Activated CD4-positive, alpha-beta T cell treated with anti-CD3 and anti-CD28 coated beads, Interleukin-2, amount 50 U/mL, for 48 hours (primary cell): ENCODE measurements around the gene HAAO.
A peak's percentile ranks its signal among the peaks of the same experiment; 100 is the strongest.
"Not testable (repeated sequence)": the region's sequence is repeated elsewhere in the genome, so short reads cannot be mapped to it uniquely, and the experiment has no call there.

Experiments
- DNase-seq, 2 experiments: peaks; one replicate each; pipeline ENCODE4 v3.0.0-alpha.2; 2020

Gene HAAO

DNA sequence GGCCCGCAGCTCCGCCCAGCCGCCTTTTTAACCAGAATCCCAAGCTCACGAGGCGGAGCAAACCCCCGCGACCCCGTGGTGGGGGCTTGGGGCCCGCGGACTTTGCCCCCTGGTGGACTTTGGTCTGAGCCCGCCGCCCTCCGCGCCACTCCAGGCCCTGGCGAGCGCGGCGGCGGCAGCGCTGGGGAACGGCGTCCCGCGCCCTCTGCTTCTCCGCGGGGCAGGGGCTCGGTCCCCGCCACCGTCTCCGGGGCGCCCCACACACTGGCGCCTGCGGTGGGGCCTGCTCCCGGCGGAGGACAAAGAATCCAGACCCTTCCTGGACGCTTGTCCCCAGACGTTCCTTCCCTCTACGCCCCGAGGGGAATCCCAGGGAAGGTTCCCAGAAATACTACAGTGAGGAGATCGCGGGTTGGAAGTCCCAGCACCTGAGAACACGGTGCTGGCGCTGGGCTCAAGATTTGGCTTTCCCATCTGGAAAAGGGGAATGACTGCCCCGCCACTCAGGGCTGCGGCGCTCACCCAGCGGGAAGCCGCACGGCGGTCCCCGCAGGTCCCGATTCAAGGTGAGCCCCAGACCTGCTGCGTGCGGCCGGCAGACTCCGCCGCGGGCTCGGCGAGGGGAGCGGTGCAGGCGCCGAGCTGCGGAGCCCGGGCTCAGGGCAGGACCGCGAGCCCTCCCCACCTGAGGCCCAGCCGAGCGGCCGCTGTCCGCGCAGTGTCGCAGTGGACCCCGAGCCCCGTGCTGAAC lies at the start of gene HAAO:
TSS of gene HAAO (minus strand) at position 1 of the 751 bp plus-strand sequence. CDS start 47 bp downstream, outside the sequence.
- DNase-seq = no peak

- no peak for DNase-seq
Measured at GRCh38 chr2:42841344-42841743, 49.0 kb upstream of the HAAO start.

GRCh38 chr2:42840760-42841159 lies 48.4 kb upstream of the HAAO start:
- no peak for DNase-seq

- no peak for DNase-seq
Measured at GRCh38 chr2:42839809-42840501, 47.6 kb upstream of the HAAO start.

DNA sequence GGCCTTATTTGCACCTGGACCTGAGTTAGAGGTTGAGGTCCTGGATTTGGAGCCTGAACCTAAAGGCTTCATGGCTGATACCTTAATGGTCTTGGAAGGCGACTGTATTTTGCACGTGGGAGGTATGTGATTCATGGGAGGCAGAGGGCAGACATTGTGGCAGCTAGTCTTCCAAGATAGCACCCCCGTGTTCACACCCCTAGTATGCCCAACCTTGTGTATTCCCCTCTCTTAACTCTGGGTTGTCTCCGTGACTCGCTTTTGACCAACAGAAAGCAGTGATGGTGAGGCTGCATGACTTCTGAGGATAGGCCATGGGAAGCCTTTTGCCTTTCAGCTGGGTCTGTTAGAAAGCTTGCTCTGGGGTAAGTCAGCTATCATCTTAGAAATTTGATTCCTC lies 45.8 kb upstream of the HAAO start:
- DNase-seq = no peak

- DNase-seq = no peak
Measured at GRCh38 chr2:42835577-42836371, 43.4 kb upstream of the HAAO start.

GRCh38 chr2:42834161-42834560 lies 41.8 kb upstream of the HAAO start:
- no peak for DNase-seq

- no peak for DNase-seq
Measured at GRCh38 chr2:42832289-42832634, 39.9 kb upstream of the HAAO start.

DNA sequence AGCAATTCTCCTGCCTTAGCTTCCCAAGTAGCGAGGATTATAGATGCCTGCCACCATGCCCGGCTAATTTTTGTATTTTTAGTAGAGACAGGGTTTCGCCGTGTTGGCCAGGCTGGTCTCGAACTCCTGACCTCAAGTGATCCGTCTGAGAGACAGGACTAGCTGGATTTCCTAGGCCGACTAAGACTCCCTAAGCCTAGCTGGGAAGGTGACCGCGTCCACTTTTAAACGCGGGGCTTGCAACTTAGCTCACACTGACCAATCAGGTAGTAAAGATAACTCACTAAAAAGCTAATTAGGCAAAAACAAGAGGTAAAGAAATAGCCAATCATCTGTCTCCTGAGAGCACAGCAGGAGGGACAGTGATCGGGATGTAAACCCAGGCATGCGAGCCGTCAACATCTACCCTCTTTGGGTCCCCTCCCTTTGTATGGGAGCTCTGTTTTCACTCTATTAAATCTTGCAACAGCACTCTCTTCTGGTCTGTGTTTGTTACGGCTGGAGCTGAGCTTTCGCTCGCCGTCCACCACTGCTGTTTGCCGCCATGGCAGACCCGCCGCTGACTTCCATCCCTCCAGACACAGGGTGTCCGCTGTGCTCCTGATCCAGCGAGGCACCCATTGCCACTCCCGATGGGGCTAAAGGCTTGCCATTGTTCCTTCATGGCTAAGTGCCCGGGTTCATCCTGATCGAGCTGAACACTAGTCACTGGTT lies 39.3 kb upstream of the HAAO start:
- not testable (repeated sequence) for DNase-seq

DNA sequence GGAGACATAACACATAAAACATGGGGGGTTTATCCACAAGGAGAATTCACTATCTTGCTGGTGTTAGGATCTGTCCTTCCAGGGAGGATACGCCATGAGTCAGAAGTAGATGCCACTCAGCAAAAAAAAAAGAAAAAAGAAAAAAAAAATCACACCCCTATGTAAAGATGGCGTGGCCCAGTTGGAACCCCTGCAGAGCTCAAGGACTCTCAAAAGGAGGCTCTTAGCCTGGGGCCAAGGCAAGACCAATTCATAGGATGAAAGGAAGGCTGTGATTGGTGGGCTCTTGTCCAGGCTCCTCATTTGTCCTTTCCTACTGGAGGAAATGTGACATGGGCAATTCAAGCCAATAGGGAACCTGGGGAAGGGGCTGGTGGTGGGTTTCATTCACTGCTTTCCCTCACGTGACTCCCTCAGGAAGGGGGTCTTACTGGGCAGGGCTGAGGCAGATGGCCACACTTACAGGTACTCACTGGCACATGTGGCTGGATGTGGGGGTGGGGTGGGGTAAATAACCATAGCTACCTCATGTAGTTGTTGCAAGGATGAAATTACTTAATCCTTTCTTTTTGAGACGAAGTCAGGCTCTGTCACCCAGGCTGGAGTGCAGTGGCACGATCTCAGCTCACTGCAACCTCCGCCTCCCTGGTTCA lies 38.7 kb upstream of the HAAO start:
- no peak for DNase-seq

GRCh38 chr2:42829671-42830440 lies 37.5 kb upstream of the HAAO start:
- DNase-seq = no peak

DNA sequence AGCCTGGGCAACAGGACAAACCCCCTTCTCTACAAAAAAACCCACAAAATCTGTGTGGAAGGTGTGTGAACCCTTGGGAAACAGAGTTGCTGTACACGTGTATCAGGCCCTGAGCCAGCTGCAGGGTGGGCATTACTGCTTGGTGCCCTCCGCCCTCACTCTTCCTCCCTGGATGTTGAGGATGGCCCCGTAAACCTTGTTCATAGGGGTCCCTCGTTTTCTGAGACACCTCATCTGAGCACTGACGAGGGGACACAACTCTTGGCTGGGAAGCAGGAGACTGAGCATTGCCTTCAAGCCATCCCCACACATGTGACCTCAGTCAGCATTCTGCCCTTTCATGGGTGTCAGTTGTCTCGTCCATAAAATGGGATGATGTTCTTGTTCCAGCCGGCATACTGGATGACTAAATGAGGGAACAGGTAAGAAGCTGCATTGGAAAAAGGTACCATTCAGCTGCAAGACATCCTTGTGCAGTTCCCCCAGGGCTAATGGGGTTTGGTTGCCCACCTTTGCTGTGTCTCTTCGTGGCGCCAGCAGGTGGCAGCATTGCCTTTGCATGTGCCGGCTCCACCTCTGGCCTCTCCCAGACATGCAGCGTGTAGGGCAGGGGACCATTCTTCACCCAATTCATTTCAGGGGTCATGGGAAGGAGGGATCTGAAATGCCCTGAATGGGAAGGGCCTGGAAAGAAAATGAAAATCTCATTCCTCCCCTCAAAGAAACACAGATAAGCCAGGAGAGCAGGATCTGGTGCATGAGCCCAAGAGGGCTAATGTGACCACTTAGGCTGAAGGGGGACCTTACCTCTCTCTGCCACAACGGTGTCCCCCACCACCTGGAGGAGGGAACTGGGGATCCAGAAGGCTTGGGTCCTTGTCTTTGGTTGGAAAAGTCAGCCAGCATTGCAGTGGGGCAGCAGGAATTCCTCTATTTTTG lies 36.4 kb upstream of the HAAO start:
- peak; percentile 69 to 73 for DNase-seq

GRCh38 chr2:42827647-42828486 lies 35.5 kb upstream of the HAAO start:
- peak; percentile 89 to 91 for DNase-seq

DNA sequence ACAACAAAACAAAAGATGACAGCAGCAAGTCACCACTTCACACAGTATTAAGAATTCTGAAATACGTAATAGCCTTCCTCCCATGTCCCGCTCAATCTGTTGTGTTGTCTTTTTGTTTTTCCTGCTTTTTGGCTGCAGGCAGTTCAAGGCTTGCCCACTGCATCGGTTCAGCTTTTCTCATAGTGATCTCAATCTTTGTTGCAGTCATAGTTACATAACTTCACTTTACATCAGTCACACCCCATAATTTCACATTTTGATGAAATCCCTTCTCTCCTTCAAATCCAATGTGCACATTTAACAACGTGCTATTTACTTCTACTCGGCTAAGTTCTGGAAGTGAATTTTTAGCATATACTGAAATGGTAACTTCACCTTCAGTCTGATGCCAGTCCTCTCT lies 33.8 kb upstream of the HAAO start:
- DNase-seq = no peak

DNA sequence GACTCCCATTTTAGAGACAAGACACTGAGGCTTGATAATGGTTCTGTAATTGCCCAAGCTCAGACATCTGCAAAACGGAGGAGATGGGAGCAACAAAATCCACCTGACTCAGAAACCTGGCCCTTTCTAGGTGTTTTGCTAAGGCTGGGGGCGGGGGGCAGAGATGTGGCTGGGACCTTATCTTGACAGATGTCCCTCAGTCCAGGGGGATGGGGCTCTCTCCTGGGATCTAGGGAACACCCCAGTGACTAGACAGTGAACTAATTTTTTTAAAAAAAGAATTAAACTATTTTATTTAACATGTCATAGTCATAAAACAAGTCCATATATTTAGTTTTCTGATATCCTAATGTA lies 32.0 kb upstream of the HAAO start:
- DNase-seq = no peak

DNA sequence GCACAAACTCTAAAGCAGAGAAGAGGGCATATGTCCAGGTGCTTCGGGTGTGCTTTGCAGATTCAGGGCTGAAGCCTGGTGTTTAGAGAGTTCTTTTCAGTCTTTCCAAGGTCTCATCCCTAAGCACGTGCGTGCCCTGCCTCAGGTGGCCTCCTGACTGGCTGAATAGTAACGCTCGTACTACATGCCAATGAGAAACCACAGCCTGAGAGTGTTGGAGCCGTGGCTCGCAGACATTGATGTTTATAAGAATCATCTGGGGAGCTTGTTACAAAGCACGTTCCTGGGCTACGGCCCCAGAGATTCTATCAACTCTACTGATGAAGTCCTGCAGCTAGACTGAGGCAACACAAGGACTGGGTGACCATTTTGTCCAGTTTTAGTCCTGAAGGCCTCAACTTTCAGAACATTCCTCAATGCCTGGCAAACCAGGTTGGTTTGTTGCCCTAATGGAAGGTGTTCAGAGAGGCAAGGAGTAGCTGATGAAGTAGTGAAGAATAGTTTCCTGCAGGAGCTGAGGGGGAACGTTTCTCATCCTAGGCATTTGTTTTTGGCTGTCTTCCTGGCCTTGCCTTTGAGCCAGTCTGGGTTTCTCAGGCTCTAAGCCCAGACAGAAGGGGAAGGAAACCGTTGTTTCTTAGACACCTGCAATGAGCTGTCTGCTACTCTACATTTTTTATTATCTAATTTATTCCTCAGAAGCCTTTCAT lies 31.5 kb upstream of the HAAO start:
- DNase-seq = no peak

DNA sequence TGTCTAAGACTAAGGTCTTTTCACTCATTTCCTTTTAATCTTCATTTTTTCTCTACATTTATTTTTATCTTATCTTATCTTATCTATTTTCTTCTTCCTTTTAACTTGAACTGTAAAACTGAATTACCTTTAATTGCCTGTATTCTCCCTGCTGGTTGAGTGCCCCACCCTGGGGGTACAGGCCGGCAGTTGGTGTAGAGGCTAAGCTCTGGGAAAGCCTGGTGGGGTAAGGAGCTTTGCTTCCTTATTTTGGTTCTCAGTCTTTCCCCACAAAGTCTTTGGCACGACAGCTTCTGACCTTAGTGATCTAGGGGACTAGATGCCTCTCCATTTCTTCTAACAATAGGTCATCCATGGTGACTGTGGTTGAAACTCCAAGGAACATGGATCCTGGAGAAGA lies 26.8 kb upstream of the HAAO start:
- DNase-seq = no peak

DNA sequence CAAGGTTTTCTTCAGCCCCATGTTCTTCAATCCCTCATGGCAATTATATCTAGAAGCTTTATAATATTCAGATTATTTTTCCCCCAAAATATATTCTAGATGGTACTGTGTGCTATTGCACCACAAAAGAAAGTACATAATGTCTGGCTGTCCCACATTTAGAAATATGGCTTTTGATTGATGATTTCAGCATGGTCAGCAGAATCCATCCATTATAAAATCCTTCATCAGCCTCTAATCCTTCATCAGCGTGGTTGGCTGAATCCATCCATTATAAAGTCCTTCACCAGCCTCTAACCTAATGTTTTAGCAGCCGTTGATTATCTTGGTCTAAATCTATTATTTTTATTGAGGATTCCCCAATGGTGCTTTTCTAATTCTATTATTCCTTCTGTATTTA lies 23.3 kb upstream of the HAAO start:
- DNase-seq = no peak

DNA sequence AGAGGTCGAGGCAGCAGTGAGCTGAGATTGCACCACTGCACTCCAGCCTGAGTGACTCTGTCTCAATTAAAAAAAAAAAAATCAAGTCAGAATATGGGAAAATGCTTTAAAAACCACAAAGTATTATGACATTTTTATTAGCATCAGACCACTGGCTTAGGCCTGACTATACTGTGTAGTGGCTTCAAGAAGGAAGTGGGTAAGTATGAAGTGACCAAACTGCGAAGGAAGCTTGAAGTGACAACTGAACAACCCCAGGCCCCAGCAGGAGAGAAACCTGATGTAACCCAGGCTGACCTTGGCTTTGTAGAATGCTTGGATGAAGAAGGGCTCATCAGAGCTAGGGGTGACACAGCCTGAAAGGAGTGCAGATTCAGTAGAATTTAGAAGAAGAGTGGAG lies 21.4 kb upstream of the HAAO start:
- DNase-seq = no peak
